ENCODE data around the gene AGXT. TPM values are rescaled to one million over a fixed set of nuclear protein-coding genes. Genes with fewer than 3 reads are reported as not detected.

The AGXT gene
- total RNA-seq, 1 experiment from 2014 or later, result 0.36 TPM

DNA sequence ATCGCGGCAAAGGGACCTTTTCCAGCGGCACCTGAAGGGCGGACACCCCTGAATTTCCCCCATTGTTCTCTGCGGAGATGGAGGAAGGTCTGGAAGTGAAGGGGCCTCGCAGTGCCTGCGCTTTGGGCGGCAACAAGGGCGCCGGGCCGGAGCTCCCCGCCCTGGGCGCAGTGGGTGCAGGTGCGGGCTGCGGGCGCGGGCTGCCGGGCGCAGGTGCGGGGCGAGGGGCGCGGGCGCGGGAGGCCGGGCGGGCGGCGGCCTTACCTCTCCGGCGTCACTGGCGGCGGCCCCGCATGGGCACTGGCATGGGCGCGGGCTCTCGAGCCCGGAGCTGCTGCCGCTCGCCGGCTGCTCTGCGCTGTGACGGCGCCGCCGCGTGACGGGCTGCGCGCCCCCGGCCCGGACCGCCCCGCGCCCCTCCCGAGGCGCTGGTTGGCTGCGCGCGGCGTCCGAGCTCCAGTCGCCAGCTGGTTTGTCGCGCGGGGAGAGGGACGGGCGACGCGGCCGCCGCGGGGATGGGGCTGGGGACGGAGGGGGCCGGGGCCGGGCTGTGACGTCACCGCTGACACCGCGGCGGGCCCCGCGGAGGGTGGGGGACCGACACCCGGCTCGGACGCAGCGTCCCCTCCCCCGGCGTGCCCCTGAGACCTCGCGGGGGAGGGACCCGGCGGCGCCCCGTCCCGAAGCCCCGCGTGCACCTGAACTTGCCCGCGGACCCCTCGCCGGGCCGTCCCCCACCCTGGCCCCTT, 48.6 kb upstream of the AGXT start, which contains the start of gene KIF1A:
Gene KIF1A, minus strand, starts transcription at position 362 of the 749 bp plus-strand sequence. CDS start 22,467 bp downstream, outside the sequence.
- TF ChIP-seq POLR2AphosphoS5 (IDR thresholded peaks at IDR 0.05; ENCODE audit: low read depth, low read length) (no peak), REST (IDR thresholded peaks at IDR 0.05; ENCODE audit: insufficient read depth in 1 of 2, low read depth in 2 of 2, low read length in 1 of 2) (no peak), SIN3A (IDR thresholded peaks at IDR 0.05; ENCODE audit: borderline replicate concordance, insufficient read depth, low read depth, low read length) (peak; percentile 55; the same call in 1 of the 2 replicates)
- TF ChIP-seq, protein P1, sequence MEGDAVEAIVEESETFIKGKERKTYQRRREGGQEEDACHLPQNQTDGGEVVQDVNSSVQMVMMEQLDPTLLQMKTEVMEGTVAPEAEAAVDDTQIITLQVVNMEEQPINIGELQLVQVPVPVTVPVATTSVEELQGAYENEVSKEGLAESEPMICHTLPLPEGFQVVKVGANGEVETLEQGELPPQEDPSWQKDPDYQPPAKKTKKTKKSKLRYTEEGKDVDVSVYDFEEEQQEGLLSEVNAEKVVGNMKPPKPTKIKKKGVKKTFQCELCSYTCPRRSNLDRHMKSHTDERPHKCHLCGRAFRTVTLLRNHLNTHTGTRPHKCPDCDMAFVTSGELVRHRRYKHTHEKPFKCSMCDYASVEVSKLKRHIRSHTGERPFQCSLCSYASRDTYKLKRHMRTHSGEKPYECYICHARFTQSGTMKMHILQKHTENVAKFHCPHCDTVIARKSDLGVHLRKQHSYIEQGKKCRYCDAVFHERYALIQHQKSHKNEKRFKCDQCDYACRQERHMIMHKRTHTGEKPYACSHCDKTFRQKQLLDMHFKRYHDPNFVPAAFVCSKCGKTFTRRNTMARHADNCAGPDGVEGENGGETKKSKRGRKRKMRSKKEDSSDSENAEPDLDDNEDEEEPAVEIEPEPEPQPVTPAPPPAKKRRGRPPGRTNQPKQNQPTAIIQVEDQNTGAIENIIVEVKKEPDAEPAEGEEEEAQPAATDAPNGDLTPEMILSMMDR (IDR thresholded peaks at IDR 0.05), result no peak
- H3K9me3 ChIP-seq (ENCODE audit: control insufficient read depth, insufficient read depth, low read depth, low read length), result no peaks in the 10 kb centered on the region
- peak within 1 kb of the TSS; percentile 56 to 57 for H3K4me3 ChIP-seq (ENCODE audit: low read depth in 2 of 2, low read length in 2 of 2)
- peaks cover 3% of the 10 kb centered on the region; the same call in 1 of the 2 replicates for H3K4me1 ChIP-seq (ENCODE audit: control insufficient read depth, insufficient read depth, low read length)
- in situ Hi-C loops (cut with HindIII; ENCODE audit: low pct_unique_long_range_greater_than_20kb, low sequenced_read_pairs), result no loop called here
- peak; percentile 79 for ATAC-seq
- peaks cover 5% of the 10 kb centered on the region for H3K27me3 ChIP-seq (ENCODE audit: control insufficient read depth, insufficient read depth, low read length)
- intact Hi-C loops (cut with micrococcal nuclease; ENCODE audit: unreplicated experiment), result no loop called here
- ChIA-PET CTCF (interaction anchor here (0.7 kb wide), 1 partner anchor 19 kb away, joined by 5 read pairs; no protein-coding TSS in a partner anchor), POLR2A (interaction anchor here (0.6 to 0.7 kb wide), 2 partner anchors 280 to 323 kb away, joined by 3 to 4 read pairs; no protein-coding TSS in a partner anchor)
- 0 out of 2 replicates have a peak within 1 kb of the TSS, but pooled peaks have one; percentile 17 for H3K27ac ChIP-seq (ENCODE audit: low read length)
- no peak for DNase-seq (ENCODE audit: low read depth, low spot score)
- H3K36me3 ChIP-seq (ENCODE audit: control insufficient read depth, insufficient read depth, low read length), result no peaks in the 10 kb centered on the region
- BruUV-seq (replicated peaks), result no TSS peak

- no TSS peak for BruUV-seq (replicated peaks)
- H3K9me3 ChIP-seq (ENCODE audit: control insufficient read depth, insufficient read depth, low read depth, low read length), result no peaks in the 10 kb centered on the region
- H3K27ac ChIP-seq (ENCODE audit: low read length), result no peak overlapping the region
- DNase-seq (ENCODE audit: low read depth, low spot score) (no peak), ATAC-seq (peak; percentile 75)
- H3K27me3 ChIP-seq (ENCODE audit: control insufficient read depth, insufficient read depth, low read length), result peaks cover 5% of the 10 kb centered on the region
- intact Hi-C loops (cut with micrococcal nuclease; ENCODE audit: unreplicated experiment) (no loop called here), in situ Hi-C loops (cut with HindIII; ENCODE audit: low pct_unique_long_range_greater_than_20kb, low sequenced_read_pairs) (no loop called here)
- ChIA-PET CTCF (interaction anchor here (1.1 kb wide), 1 partner anchor 19 kb away, joined by 5 read pairs; no protein-coding TSS in a partner anchor), POLR2A (interaction anchor here (0.7 kb wide), 1 partner anchor 748 kb away, joined by 4 read pairs; no protein-coding TSS in a partner anchor)
- H3K36me3 ChIP-seq (ENCODE audit: control insufficient read depth, insufficient read depth, low read length), result no peaks in the 10 kb centered on the region
- peak overlapping the region; percentile 46 to 56 for H3K4me3 ChIP-seq (ENCODE audit: low read depth in 2 of 2, low read length in 2 of 2)
- no peak for TF ChIP-seq REST (IDR thresholded peaks at IDR 0.05; ENCODE audit: insufficient read depth in 1 of 2, low read depth in 2 of 2, low read length in 1 of 2)
- TF ChIP-seq SIN3A (IDR thresholded peaks at IDR 0.05; ENCODE audit: borderline replicate concordance, insufficient read depth, low read depth, low read length), result no peak
- TF ChIP-seq TCF7L2 (IDR thresholded peaks at IDR 0.05; ENCODE audit: low read depth, low read length), result no peak
- TF ChIP-seq, protein P1 (IDR thresholded peaks at IDR 0.05), result no peak
- no peak for TF ChIP-seq POLR2AphosphoS5 (IDR thresholded peaks at IDR 0.05; ENCODE audit: low read depth, low read length)
- H3K4me1 ChIP-seq (ENCODE audit: control insufficient read depth, insufficient read depth, low read length), result peaks cover 3% of the 10 kb centered on the region; the same call in 1 of the 2 replicates
Observed at GRCh38 chr2:240820607-240821428, 47.8 kb upstream of the AGXT start.
